Measurements from ENCODE around the gene USP15. TPM values are rescaled to one million over a fixed set of nuclear protein-coding genes. Genes with fewer than 3 reads are reported as not detected.

Gene USP15
- total RNA-seq, 1 experiment from 2014 or later = 35.3 TPM

DNA sequence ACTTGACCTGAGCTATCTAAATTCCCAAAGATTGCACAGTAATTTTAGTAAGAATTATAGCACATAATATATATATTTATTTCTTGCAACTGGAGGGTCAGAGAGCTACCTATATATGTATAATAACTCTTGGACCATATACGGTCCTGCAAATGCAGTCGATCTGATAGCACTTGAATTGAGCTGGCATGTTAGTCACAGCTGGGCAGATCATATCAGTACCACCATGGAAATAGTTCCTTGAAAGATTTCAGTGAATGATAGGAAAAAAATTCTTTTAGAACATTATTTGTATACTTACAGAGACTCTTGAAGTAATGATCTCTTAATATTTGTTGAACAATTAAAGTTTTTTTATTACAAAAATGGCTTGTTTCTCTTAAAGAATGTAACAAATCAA, 111.9 kb downstream of the USP15 start:
- Histone ChIP-seq H3K18ac (ENCODE audit: insufficient read length, low read depth, low read length) (no peak overlapping the region), H3K23me2 (ENCODE audit: insufficient read length, low read depth, low read length, poor library complexity, severe bottlenecking) (no peaks in the 10 kb centered on the region), H4K5ac (ENCODE audit: insufficient read length, low read depth, low read length) (no peak overlapping the region), H3K79me1 (ENCODE audit: insufficient read depth, low read depth, low read length, poor library complexity, severe bottlenecking) (no peaks in the 10 kb centered on the region), H2BK20ac (ENCODE audit: low read depth, low read length, poor library complexity, severe bottlenecking) (no peak overlapping the region), H3K4me1 (ENCODE audit: insufficient read depth, low read length) (no peaks in the 10 kb centered on the region), H2BK5ac (ENCODE audit: insufficient read length, low read length) (no peak overlapping the region), H3K9me3 (ENCODE audit: control insufficient read depth, low read depth, low read length) (no peaks in the 10 kb centered on the region), H2AFZ (ENCODE audit: low read length) (no peak overlapping the region), H4K8ac (replicated peaks; ENCODE audit: insufficient read length, low read depth, low read length) (no peak overlapping the region), H3T11ph (ENCODE audit: low read length) (no peak overlapping the region), H3K4ac (ENCODE audit: low read depth, low read length) (no peak overlapping the region), H4K20me1 (ENCODE audit: control insufficient read depth, insufficient read depth, insufficient read length) (no peaks in the 10 kb centered on the region), H2BK15ac (ENCODE audit: low read depth, low read length) (no peak overlapping the region), H3K4me2 (ENCODE audit: insufficient read depth, insufficient read length, low read length) (no peak overlapping the region), H3K23ac (ENCODE audit: insufficient read length, low read depth, low read length) (no peak overlapping the region), H3K9ac (ENCODE audit: extremely low read depth, insufficient read length, low read length) (no peak overlapping the region), H3K27ac (ENCODE audit: insufficient read length, low read depth, low read length) (no peak overlapping the region), H2AK5ac (ENCODE audit: insufficient read length, low read length) (no peak overlapping the region), H3K79me2 (ENCODE audit: insufficient read depth, low read length) (no peaks in the 10 kb centered on the region; the same call in 1 of the 2 replicates), H3K56ac (ENCODE audit: insufficient read length, low read depth, low read length) (no peak overlapping the region), H3K27me3 (ENCODE audit: insufficient read depth, low read length) (no peaks in the 10 kb centered on the region), H4K91ac (ENCODE audit: insufficient read length, low read depth, low read length) (no peak overlapping the region), H3K14ac (ENCODE audit: insufficient read depth, low read length) (no peak overlapping the region), H2BK120ac (ENCODE audit: low read depth, low read length, poor library complexity, severe bottlenecking) (no peak overlapping the region), H2BK12ac (ENCODE audit: insufficient read length, low read depth, low read length) (no peak overlapping the region)
- DNase-seq = no peak
- TF ChIP-seq CTCF (conservative IDR thresholded peaks at IDR 0.05) = no peak
- no peaks in the 10 kb centered on the region for H3K36me3 Mint-ChIP-seq (ENCODE audit: insufficient read depth in 1 of 3, low read depth in 3 of 3)
- H3K9me3 Mint-ChIP-seq = no peaks in the 10 kb centered on the region
- 0 out of 4 replicates have a peak, but pooled peaks cover 0 to 3% of the 10 kb centered on the region in 2 experiments for H3K4me1 Mint-ChIP-seq
- no CpG with 5 or more reads among the region's 2 CpGs for WGBS (ENCODE audit: extremely low coverage, insufficient read length, low lambda C conversion rate)
- no peaks in the 10 kb centered on the region for H3K27me3 Mint-ChIP-seq (ENCODE audit: low read depth)
- no peak overlapping the region for H3K27ac Mint-ChIP-seq
- no peak overlapping the region for H3K4me3 Mint-ChIP-seq
